Measurements from ENCODE around the gene ZMYND15. TPM values are rescaled to one million over a fixed set of nuclear protein-coding genes. Genes with fewer than 3 reads are reported as not detected.

The ZMYND15 gene
- total RNA-seq, 1 experiment from 2014 or later = 2.8 TPM

DNA sequence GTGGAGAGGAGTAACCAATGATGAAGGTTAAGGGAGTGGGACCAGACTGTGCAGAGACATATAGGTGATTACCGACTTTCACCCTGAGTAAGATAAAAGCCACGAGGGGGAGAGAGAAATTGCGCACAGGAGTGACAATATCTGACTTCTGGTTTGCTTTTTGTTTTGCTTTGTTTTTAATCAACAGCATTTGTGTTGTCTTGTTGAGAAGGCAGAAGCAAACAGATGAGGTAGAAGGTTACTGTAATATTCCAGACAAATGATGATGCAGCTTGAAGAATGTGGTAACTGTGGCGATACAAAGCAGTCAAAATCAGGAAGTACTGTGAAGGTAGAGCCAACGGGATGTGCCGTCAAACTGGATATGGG lies 43.2 kb upstream of the ZMYND15 start:
- intact Hi-C loops (cut with micrococcal nuclease) = no loop called here

More for the DNA sequence above, 43.2 kb upstream of the ZMYND15 start:
- H3K4me1 ChIP-seq (ENCODE audit: control insufficient read depth in 1 of 2, insufficient read depth in 2 of 2, low read length in 2 of 2) = no peaks in the 10 kb centered on the region
- H3K27ac ChIP-seq (ENCODE audit: low read depth, low read length) = no peak overlapping the region
- peaks cover 98% of the 10 kb centered on the region for H3K79me2 ChIP-seq (ENCODE audit: insufficient read depth, low read length)
- no peak for ATAC-seq
- ChIA-PET CTCF (no interaction called here), POLR2A (no interaction called here), RAD21 (ENCODE audit: low non-redundant PET in 1 of 2, low total read pairs in 2 of 2, uncharacterized antibody in 2 of 2, unreplicated experiment in 2 of 2) (no interaction called here)
- BruUV-seq (replicated peaks) = no TSS peak
- no peaks in the 10 kb centered on the region for H3K9me2 ChIP-seq (ENCODE audit: insufficient read depth)
- DNase-seq (ENCODE audit: low read depth, low spot score) = no peak
- no peak overlapping the region for H3K4me3 ChIP-seq (replicated peaks in 1 of 2; ENCODE audit: low read depth in 1 of 2, low read length in 2 of 2)
- peaks cover 12% of the 10 kb centered on the region; the same call in 1 of the 2 replicates for H4K20me1 ChIP-seq (ENCODE audit: insufficient read depth)
- no peak overlapping the region for H3K4me2 ChIP-seq (ENCODE audit: low read length)
- H3K27me3 ChIP-seq (ENCODE audit: insufficient read depth, low read length) = no peaks in the 10 kb centered on the region
- H3K9me3 ChIP-seq (ENCODE audit: control insufficient read depth in 1 of 2, insufficient read depth in 1 of 2, low read depth in 1 of 2, low read length in 2 of 2) = no peaks in the 10 kb centered on the region
- TF ChIP-seq EZH2phosphoT487 (IDR thresholded peaks at IDR 0.05; ENCODE audit: borderline replicate concordance) = no peak
- TF ChIP-seq POLR2A (IDR thresholded peaks at IDR 0.05; ENCODE audit: borderline replicate concordance, extremely low read depth, insufficient read depth, insufficient read length) = no peak
- TF ChIP-seq, protein P1, sequence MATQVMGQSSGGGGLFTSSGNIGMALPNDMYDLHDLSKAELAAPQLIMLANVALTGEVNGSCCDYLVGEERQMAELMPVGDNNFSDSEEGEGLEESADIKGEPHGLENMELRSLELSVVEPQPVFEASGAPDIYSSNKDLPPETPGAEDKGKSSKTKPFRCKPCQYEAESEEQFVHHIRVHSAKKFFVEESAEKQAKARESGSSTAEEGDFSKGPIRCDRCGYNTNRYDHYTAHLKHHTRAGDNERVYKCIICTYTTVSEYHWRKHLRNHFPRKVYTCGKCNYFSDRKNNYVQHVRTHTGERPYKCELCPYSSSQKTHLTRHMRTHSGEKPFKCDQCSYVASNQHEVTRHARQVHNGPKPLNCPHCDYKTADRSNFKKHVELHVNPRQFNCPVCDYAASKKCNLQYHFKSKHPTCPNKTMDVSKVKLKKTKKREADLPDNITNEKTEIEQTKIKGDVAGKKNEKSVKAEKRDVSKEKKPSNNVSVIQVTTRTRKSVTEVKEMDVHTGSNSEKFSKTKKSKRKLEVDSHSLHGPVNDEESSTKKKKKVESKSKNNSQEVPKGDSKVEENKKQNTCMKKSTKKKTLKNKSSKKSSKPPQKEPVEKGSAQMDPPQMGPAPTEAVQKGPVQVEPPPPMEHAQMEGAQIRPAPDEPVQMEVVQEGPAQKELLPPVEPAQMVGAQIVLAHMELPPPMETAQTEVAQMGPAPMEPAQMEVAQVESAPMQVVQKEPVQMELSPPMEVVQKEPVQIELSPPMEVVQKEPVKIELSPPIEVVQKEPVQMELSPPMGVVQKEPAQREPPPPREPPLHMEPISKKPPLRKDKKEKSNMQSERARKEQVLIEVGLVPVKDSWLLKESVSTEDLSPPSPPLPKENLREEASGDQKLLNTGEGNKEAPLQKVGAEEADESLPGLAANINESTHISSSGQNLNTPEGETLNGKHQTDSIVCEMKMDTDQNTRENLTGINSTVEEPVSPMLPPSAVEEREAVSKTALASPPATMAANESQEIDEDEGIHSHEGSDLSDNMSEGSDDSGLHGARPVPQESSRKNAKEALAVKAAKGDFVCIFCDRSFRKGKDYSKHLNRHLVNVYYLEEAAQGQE (IDR thresholded peaks at IDR 0.05; ENCODE audit: low read depth) = no peak
- no peak for TF ChIP-seq ELF1 (IDR thresholded peaks at IDR 0.05; ENCODE audit: borderline replicate concordance, low read depth)
- no peak for TF ChIP-seq FOSL1 (IDR thresholded peaks at IDR 0.05; ENCODE audit: low read depth)
- no peak for TF ChIP-seq POLR2AphosphoS5 (IDR thresholded peaks at IDR 0.05; ENCODE audit: low read depth, low read length)
- TF ChIP-seq, protein P2, sequence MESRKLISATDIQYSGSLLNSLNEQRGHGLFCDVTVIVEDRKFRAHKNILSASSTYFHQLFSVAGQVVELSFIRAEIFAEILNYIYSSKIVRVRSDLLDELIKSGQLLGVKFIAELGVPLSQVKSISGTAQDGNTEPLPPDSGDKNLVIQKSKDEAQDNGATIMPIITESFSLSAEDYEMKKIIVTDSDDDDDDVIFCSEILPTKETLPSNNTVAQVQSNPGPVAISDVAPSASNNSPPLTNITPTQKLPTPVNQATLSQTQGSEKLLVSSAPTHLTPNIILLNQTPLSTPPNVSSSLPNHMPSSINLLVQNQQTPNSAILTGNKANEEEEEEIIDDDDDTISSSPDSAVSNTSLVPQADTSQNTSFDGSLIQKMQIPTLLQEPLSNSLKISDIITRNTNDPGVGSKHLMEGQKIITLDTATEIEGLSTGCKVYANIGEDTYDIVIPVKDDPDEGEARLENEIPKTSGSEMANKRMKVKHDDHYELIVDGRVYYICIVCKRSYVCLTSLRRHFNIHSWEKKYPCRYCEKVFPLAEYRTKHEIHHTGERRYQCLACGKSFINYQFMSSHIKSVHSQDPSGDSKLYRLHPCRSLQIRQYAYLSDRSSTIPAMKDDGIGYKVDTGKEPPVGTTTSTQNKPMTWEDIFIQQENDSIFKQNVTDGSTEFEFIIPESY (IDR thresholded peaks at IDR 0.05; ENCODE audit: extremely low read depth, insufficient replicate concordance, low read length) = no peak
- TF ChIP-seq EGR1 (IDR thresholded peaks at IDR 0.05; ENCODE audit: low read depth) = no peak
- TF ChIP-seq EZH2 (IDR thresholded peaks at IDR 0.05) = no peak
- no peak for TF ChIP-seq CBX3 (IDR thresholded peaks at IDR 0.05; ENCODE audit: low read depth)
- no peak for TF ChIP-seq TCF7L2 (IDR thresholded peaks at IDR 0.05; ENCODE audit: borderline replicate concordance, extremely low read depth, insufficient read depth, insufficient read length)
- TF ChIP-seq, protein P3, sequence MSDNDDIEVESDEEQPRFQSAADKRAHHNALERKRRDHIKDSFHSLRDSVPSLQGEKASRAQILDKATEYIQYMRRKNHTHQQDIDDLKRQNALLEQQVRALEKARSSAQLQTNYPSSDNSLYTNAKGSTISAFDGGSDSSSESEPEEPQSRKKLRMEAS (IDR thresholded peaks at IDR 0.05) = no peak
- no peak for TF ChIP-seq CEBPB (IDR thresholded peaks at IDR 0.05; ENCODE audit: low read depth)
- TF ChIP-seq YY1 (IDR thresholded peaks at IDR 0.05; ENCODE audit: extremely low read depth, insufficient replicate concordance, low read depth, low read length) = no peak
- H2AFZ ChIP-seq (ENCODE audit: low read depth, low read length, poor library complexity, severe bottlenecking) = no peak overlapping the region
- H3K9ac ChIP-seq (ENCODE audit: low read length) = no peak overlapping the region
- H3K36me3 ChIP-seq (ENCODE audit: control insufficient read depth in 1 of 2, insufficient read depth in 2 of 2, low read length in 2 of 2) = peaks cover 16 to 36% of the 10 kb centered on the region in 2 experiments; a peak in 3 of 4 replicates
